ENCODE data around the gene KCNJ2.

DNA sequence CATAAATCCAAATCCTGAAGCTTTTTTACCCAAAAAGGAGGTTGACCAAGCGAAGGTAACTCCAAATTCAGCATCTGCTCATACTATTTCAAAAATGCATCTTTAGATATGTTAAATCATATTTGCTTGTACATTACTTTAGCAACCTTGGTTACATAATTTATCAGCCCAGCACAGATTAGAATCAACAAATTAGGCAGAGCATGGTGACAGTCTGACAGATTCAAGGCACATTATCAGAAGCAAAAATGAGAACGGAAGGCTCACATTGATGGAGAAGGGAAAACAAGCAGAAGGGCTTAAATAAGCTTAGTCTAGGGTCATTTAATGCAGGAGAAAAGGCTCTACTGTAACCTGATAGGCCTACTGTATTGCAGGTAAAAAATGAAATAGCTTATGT lies 3.9 kb upstream of the KCNJ2 start:
- TF ChIP-seq POLR2A (IDR thresholded peaks at IDR 0.05): no peak
- TF ChIP-seq, protein P1, sequence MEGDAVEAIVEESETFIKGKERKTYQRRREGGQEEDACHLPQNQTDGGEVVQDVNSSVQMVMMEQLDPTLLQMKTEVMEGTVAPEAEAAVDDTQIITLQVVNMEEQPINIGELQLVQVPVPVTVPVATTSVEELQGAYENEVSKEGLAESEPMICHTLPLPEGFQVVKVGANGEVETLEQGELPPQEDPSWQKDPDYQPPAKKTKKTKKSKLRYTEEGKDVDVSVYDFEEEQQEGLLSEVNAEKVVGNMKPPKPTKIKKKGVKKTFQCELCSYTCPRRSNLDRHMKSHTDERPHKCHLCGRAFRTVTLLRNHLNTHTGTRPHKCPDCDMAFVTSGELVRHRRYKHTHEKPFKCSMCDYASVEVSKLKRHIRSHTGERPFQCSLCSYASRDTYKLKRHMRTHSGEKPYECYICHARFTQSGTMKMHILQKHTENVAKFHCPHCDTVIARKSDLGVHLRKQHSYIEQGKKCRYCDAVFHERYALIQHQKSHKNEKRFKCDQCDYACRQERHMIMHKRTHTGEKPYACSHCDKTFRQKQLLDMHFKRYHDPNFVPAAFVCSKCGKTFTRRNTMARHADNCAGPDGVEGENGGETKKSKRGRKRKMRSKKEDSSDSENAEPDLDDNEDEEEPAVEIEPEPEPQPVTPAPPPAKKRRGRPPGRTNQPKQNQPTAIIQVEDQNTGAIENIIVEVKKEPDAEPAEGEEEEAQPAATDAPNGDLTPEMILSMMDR (IDR thresholded peaks at IDR 0.05): no peak
